Endothelial cell of umbilical vein (primary cell): ENCODE data around the gene SPDEF. TPM values are rescaled to one million over a fixed set of nuclear protein-coding genes. Genes with fewer than 3 reads are reported as not detected.

Experiments used
- BruUV-seq: library from RNA; stranded (reverse); fragments of 400-500 nt; replicated peaks from 2 replicates; lab custom pipeline; 2021; lab: Mats Ljungman, UMichigan
- CTCF ChIA-PET: fragments of 300-600, 350-600 bp; sonication (Branson Sonifier 250); formaldehyde crosslinking; loops from one replicate; lab custom pipeline; 2021; ENCODE audit warnings: antibody characterized with exemption, inconsistent platforms; lab: Charles Lee
- POLR2A ChIA-PET: fragments of 300-600, 350-600 bp; sonication (Branson Sonifier 250); formaldehyde crosslinking; loops from one replicate; lab custom pipeline; 2021; ENCODE audit warnings: antibody characterized with exemption, inconsistent platforms; lab: Charles Lee
- DNase-seq: peaks from one replicate; pipeline ENCODE4 v3.0.0-alpha.2; 2011; ENCODE audit warnings: low read depth, low spot score
- FAIRE-seq: peaks from 2 replicates; lab custom pipeline; 2011; peaks lifted over from hg19 to GRCh38; lab: Jason Lieb, UNC
- H2AFZ ChIP-seq: 2 replicates; pipeline ENCODE4 v1.6.0; 2012; ENCODE audit warnings: low read depth, low read length, control low read depth, inconsistent platforms
- H3K27ac ChIP-seq: 2 replicates; pipeline ENCODE4 v1.5.1; 2011; ENCODE audit warnings: low read depth, mild to moderate bottlenecking, control low read depth, low read length, moderate library complexity; ENCODE audit not compliant: insufficient read depth
- H3K27me3 ChIP-seq, 2 experiments: 2 replicates each; pipeline versions ENCODE4 v1.6.0 to v1.6.1; 2011; ENCODE audit warnings: low read length in 2 of 2, mixed read lengths in 1 of 2; ENCODE audit not compliant: control insufficient read depth in 2 of 2, insufficient read depth in 2 of 2
- H3K36me3 ChIP-seq, 2 experiments: 2 replicates in 1 of 2; 3 replicates in 1 of 2; pipeline ENCODE4 v1.5.1; 2011; ENCODE audit warnings: low read length in 2 of 2, mild to moderate bottlenecking in 1 of 2, moderate library complexity in 1 of 2; ENCODE audit not compliant: control insufficient read depth in 2 of 2, insufficient read depth in 2 of 2; ENCODE audit errors: extremely low read depth in 1 of 2
- H3K4me1 ChIP-seq: 3 replicates; pipeline ENCODE4 v1.5.1; 2011; ENCODE audit warnings: mild to moderate bottlenecking, low read length; ENCODE audit not compliant: control insufficient read depth, insufficient read depth; ENCODE audit errors: extremely low read depth
- H3K4me2 ChIP-seq: 2 replicates; pipeline ENCODE4 v1.6.1; 2011; ENCODE audit warnings: low read length, control low read depth, mixed read lengths; ENCODE audit not compliant: insufficient read depth
- H3K4me3 ChIP-seq, 3 experiments: fragments of 200-600 bp in 1 of 3; sonication (generic), shearing (Covaris generic) in 1 of 3; replicated peaks in 1 of 3; 2 replicates each; pipeline ENCODE4 v1.5.1; 2011 to 2016; ENCODE audit warnings: control low read depth in 3 of 3, low read length in 3 of 3, mild to moderate bottlenecking in 2 of 3, inconsistent platforms in 1 of 3, low read depth in 1 of 3, moderate library complexity in 1 of 3; ENCODE audit not compliant: insufficient read depth in 1 of 3
- H3K79me2 ChIP-seq: 2 replicates; pipeline ENCODE4 v1.6.0; 2012; ENCODE audit warnings: low read length, inconsistent platforms; ENCODE audit not compliant: control insufficient read depth, insufficient read depth
- H3K9ac ChIP-seq: replicated peaks from 2 replicates; pipeline ENCODE3; 2011; ENCODE audit warnings: low read length, control low read depth; ENCODE audit not compliant: insufficient read depth; ENCODE audit errors: extremely low read depth
- H3K9me1 ChIP-seq: replicated peaks from 3 replicates; pipeline ENCODE4 v1.6.0; 2011; ENCODE audit warnings: mild to moderate bottlenecking, low read length; ENCODE audit not compliant: control insufficient read depth, insufficient read depth; ENCODE audit errors: extremely low read depth
- H3K9me3 ChIP-seq: replicated peaks from 2 replicates; pipeline ENCODE4 v1.5.1; 2012; ENCODE audit warnings: low read length, inconsistent platforms; ENCODE audit not compliant: control insufficient read depth, insufficient read depth
- H4K20me1 ChIP-seq: replicated peaks from 2 replicates; pipeline ENCODE3; 2011; ENCODE audit warnings: mild to moderate bottlenecking, low read length; ENCODE audit not compliant: control insufficient read depth, insufficient read depth; ENCODE audit errors: extremely low read depth
- CTCF ChIP-seq, 2 donors: IDR thresholded peaks; 1 replicate in 1 of 2; 2 replicates in 1 of 2; pipeline ENCODE4 v1.5.1; 2011; ENCODE audit warnings: low read length in 2 of 2, mild to moderate bottlenecking in 2 of 2, moderate library complexity in 2 of 2, control low read depth in 1 of 2, inconsistent platforms in 1 of 2, low read depth in 1 of 2; ENCODE audit not compliant: insufficient read depth in 1 of 2; ENCODE audit errors: extremely low read depth in 1 of 2
- EZH2 ChIP-seq: IDR thresholded peaks from 2 replicates; pipeline ENCODE4 v1.6.1; 2012; ENCODE audit warnings: borderline replicate concordance, low read depth, mild to moderate bottlenecking, moderate library complexity, low read length, inconsistent platforms; ENCODE audit not compliant: severe bottlenecking
- FOS ChIP-seq: IDR thresholded peaks from 2 replicates; pipeline ENCODE4 v1.6.1; 2011; ENCODE audit warnings: mild to moderate bottlenecking, low read length, moderate library complexity, borderline replicate concordance; ENCODE audit not compliant: insufficient read depth
- GATA2 ChIP-seq: IDR thresholded peaks from 2 replicates; pipeline ENCODE4 v1.7.0; 2011; ENCODE audit warnings: low read depth, mild to moderate bottlenecking, moderate library complexity, mixed read lengths, low read length; ENCODE audit not compliant: insufficient read length, insufficient read depth
- JUN ChIP-seq: IDR thresholded peaks from 2 replicates; pipeline ENCODE4 v1.6.1; 2011; ENCODE audit warnings: borderline replicate concordance, low read depth; ENCODE audit not compliant: insufficient read length, insufficient read depth
- MAX ChIP-seq: IDR thresholded peaks from 2 replicates; pipeline ENCODE4 v1.6.1; 2011; ENCODE audit not compliant: insufficient read depth, insufficient read length
- MYC ChIP-seq: IDR thresholded peaks from one replicate; pipeline ENCODE4 v1.6.1; 2011; ENCODE audit warnings: mild to moderate bottlenecking, low read depth, low read length
- POLR2A ChIP-seq: IDR thresholded peaks from 2 replicates; pipeline ENCODE4 v1.6.1; 2012; ENCODE audit warnings: low read depth, mild to moderate bottlenecking, control low read depth, low read length
- POLR2AphosphoS5 ChIP-seq: IDR thresholded peaks from 2 replicates; pipeline ENCODE4 v1.6.1; 2012; ENCODE audit warnings: low read depth, mild to moderate bottlenecking, control low read depth, low read length, moderate library complexity; ENCODE audit not compliant: insufficient read depth
- dilution Hi-C: fragments of 300-500 bp; cut with MboI; formaldehyde crosslinking; loops from one replicate; pipeline ENCODE4 v1.15.0; 2019; ENCODE audit warnings: low sequenced_read_pairs; ENCODE audit not compliant: extremely low pct_ligation_motif_present
- intact Hi-C: fragments of 100-400 bp; cut with micrococcal nuclease; formaldehyde crosslinking; loops from one replicate; pipeline ENCODE4 v1.10.0; 2022
- polyA plus RNA-seq, 4 experiments: library from polyadenylated mRNA; depleted of rRNA in 3 of 4; stranded (reverse) in 3 of 4; unstranded in 1 of 4; fragments of >200 nt; gene quantifications; 2 replicates each; pipeline versions ENCODE4 v1.2.1 to v1.2.3, GENCODE V29; 2011 to 2012; ENCODE audit warnings: missing spikeins in 1 of 4
- total RNA-seq: library from RNA; stranded (reverse); gene quantifications from 2 replicates; pipeline ENCODE4 v1.2.3, GENCODE V29; 2021

Gene SPDEF
- total and polyA plus RNA-seq, 2 donors (not counting 3 experiments of a cell fraction or from before 2014, with no cell fraction given), result not detected

GRCh38 chr6:34578445-34579262 lies 22.5 kb upstream of the SPDEF start:
- dilution Hi-C loops (no loop called here), intact Hi-C loops (no loop called here)
- no peak for DNase-seq
- Histone ChIP-seq H3K9me1 (no peaks in the 10 kb centered on the region), H3K9me3 (no peaks in the 10 kb centered on the region), H2AFZ (no peak overlapping the region), H3K27ac (no peak overlapping the region), H3K4me3 (no peak overlapping the region), H3K27me3 (no peaks in the 10 kb centered on the region), H4K20me1 (no peaks in the 10 kb centered on the region), H3K9ac (no peak overlapping the region), H3K4me1 (no peaks in the 10 kb centered on the region), H3K79me2 (no peaks in the 10 kb centered on the region), H3K4me2 (no peak overlapping the region), H3K36me3 (no peaks in the 10 kb centered on the region)
- CTCF ChIA-PET, result no interaction called here
- POLR2A ChIA-PET, result interaction anchor here (0.7 kb wide), 1 partner anchor 268 kb away, joined by 5 read pairs; no protein-coding TSS in a partner anchor
- no peak for FAIRE-seq
- BruUV-seq, result no TSS peak
- TF ChIP-seq GATA2 (no peak), JUN (no peak), POLR2A (no peak), MAX (no peak), POLR2AphosphoS5 (no peak), MYC (no peak), FOS (no peak), EZH2 (no peak), CTCF (IDR thresholded peaks at IDR 0.05; ENCODE audit: extremely low read depth in 1 of 2, insufficient read depth in 1 of 2, low read depth in 1 of 2, low read length in 2 of 2) (no peak)
